Measurements from ENCODE around the gene SORBS1. TPM values are rescaled to one million over a fixed set of nuclear protein-coding genes. Genes with fewer than 3 reads are reported as not detected.

SORBS1 gene
- polyA plus RNA-seq, 1 experiment: 0.40 TPM

- POLR2A ChIA-PET: no interaction called here
- Histone ChIP-seq H3K27ac (ENCODE audit: low read depth, low read length) (no peak overlapping the region), H3K9me3 (ENCODE audit: control insufficient read depth, insufficient read depth, low read length) (no peaks in the 10 kb centered on the region), H3K4me3 (ENCODE audit: low read depth, low read length) (no peak overlapping the region), H3K27me3 (ENCODE audit: control insufficient read depth, insufficient read depth, low read length) (no peaks in the 10 kb centered on the region)
- TF ChIP-seq CTCF (IDR thresholded peaks at IDR 0.05; ENCODE audit: low read depth, low read length): no peak
- CTCF ChIA-PET: interaction anchor here (0.6 to 0.9 kb wide), 2 partner anchors 18 to 125 kb away, joined by 3 read pairs; no protein-coding TSS in a partner anchor
- no peak for DNase-seq (ENCODE audit: low read depth, low spot score)
Observed at GRCh38 chr10:95330966-95331453, 230.2 kb downstream of the SORBS1 start.

GRCh38 chr10:95329296-95329695 lies 231.9 kb downstream of the SORBS1 start:
- Histone ChIP-seq H3K9me3 (ENCODE audit: control insufficient read depth, insufficient read depth, low read length) (no peaks in the 10 kb centered on the region), H3K27me3 (ENCODE audit: control insufficient read depth, insufficient read depth, low read length) (no peaks in the 10 kb centered on the region), H3K27ac (ENCODE audit: low read depth, low read length) (no peak overlapping the region), H3K4me3 (ENCODE audit: low read depth, low read length) (no peak overlapping the region)
- TF ChIP-seq CTCF (IDR thresholded peaks at IDR 0.05; ENCODE audit: low read depth, low read length): no peak
- ChIA-PET CTCF (no interaction called here), POLR2A (no interaction called here)
- DNase-seq (ENCODE audit: low read depth, low spot score): no peak

GRCh38 chr10:95328013-95328412 lies 233.2 kb downstream of the SORBS1 start:
- DNase-seq (ENCODE audit: low read depth, low spot score): no peak
- Histone ChIP-seq H3K27ac (ENCODE audit: low read depth, low read length) (no peak overlapping the region), H3K4me3 (ENCODE audit: low read depth, low read length) (no peak overlapping the region), H3K27me3 (ENCODE audit: control insufficient read depth, insufficient read depth, low read length) (no peaks in the 10 kb centered on the region), H3K9me3 (ENCODE audit: control insufficient read depth, insufficient read depth, low read length) (no peaks in the 10 kb centered on the region)
- ChIA-PET POLR2A (interaction anchor here (0.9 kb wide), 1 partner anchor 19 kb away, joined by 4 read pairs; no protein-coding TSS in a partner anchor), CTCF (interaction anchor here (0.6 to 0.7 kb wide), 3 partner anchors 83 to 883 kb away, joined by 3 read pairs; partner anchors contain the start of gene TCTN3)
- no peak for TF ChIP-seq CTCF (IDR thresholded peaks at IDR 0.05; ENCODE audit: low read depth, low read length)

- TF ChIP-seq CTCF (IDR thresholded peaks at IDR 0.05; ENCODE audit: low read depth, low read length): no peak
- POLR2A ChIA-PET: interaction anchor here (0.9 kb wide), 1 partner anchor 19 kb away, joined by 4 read pairs; no protein-coding TSS in a partner anchor
- no peaks in the 10 kb centered on the region for H3K9me3 ChIP-seq (ENCODE audit: control insufficient read depth, insufficient read depth, low read length)
- H3K27me3 ChIP-seq (ENCODE audit: control insufficient read depth, insufficient read depth, low read length): no peaks in the 10 kb centered on the region
- DNase-seq (ENCODE audit: low read depth, low spot score): no peak
- H3K27ac ChIP-seq (ENCODE audit: low read depth, low read length): peak overlapping the region; percentile 62
- CTCF ChIA-PET: interaction anchor here (0.5 to 0.7 kb wide), 2 partner anchors 82 to 1006 kb away, joined by 3 to 4 read pairs; no protein-coding TSS in a partner anchor
- no peak overlapping the region for H3K4me3 ChIP-seq (ENCODE audit: low read depth, low read length)
Observed at GRCh38 chr10:95327367-95327766, 233.8 kb downstream of the SORBS1 start.

GRCh38 chr10:95326396-95326795 lies 234.8 kb downstream of the SORBS1 start:
- POLR2A ChIA-PET: interaction anchor here (0.8 to 1.5 kb wide), 3 partner anchors 16 to 32 kb away, joined by 3 to 10 read pairs (median 7); no protein-coding TSS in a partner anchor
- TF ChIP-seq CTCF (IDR thresholded peaks at IDR 0.05; ENCODE audit: low read depth, low read length): no peak
- no peaks in the 10 kb centered on the region for H3K27me3 ChIP-seq (ENCODE audit: control insufficient read depth, insufficient read depth, low read length)
- H3K9me3 ChIP-seq (ENCODE audit: control insufficient read depth, insufficient read depth, low read length): no peaks in the 10 kb centered on the region
- no peak overlapping the region for H3K4me3 ChIP-seq (ENCODE audit: low read depth, low read length)
- CTCF ChIA-PET: interaction anchor here (0.7 to 1.6 kb wide), 2 partner anchors 17 to 32 kb away, joined by 3 to 4 read pairs; no protein-coding TSS in a partner anchor
- no peak for DNase-seq (ENCODE audit: low read depth, low spot score)
- H3K27ac ChIP-seq (ENCODE audit: low read depth, low read length): no peak overlapping the region
